ENCODE results near the gene PLAGL2.
"Not testable (repeated sequence)": the region's sequence is repeated elsewhere in the genome, so short reads cannot be mapped to it uniquely, and the experiment has no call there.

PLAGL2 gene

GRCh38 chr20:32207626-32208498 is at the start of gene PLAGL2, which contains the start of gene POFUT1:
TSS of gene PLAGL2 (minus strand) at chr20:32207743. CDS start at chr20:32202178, 5,565 bp downstream.
TSS of gene POFUT1 (plus strand) at chr20:32207880. CDS start at chr20:32207942, 62 bp downstream.
- Histone ChIP-seq H3K36me3 (ENCODE audit: insufficient read depth, low read length) (peaks cover 26% of the 10 kb centered on the region), H3K9ac (ENCODE audit: low read length) (peak within 1 kb of the TSS; percentile 75), H3K27ac (ENCODE audit: low read depth, low read length) (peak within 1 kb of the TSS; percentile 81), H3K27me3 (ENCODE audit: control insufficient read depth in 1 of 2, insufficient read depth in 2 of 2, low read length in 2 of 2) (no peaks in the 10 kb centered on the region), H3K4me1 (ENCODE audit: insufficient read depth, low read length) (peaks cover 46% of the 10 kb centered on the region), H3K9me3 (ENCODE audit: low read length) (no peaks in the 10 kb centered on the region), H3K4me3 (ENCODE audit: low read depth in 1 of 2, low read length in 2 of 2) (peak within 1 kb of the TSS; percentile 95)

- no peaks in the 10 kb centered on the region for H3K4me1 ChIP-seq (ENCODE audit: insufficient read depth, low read length)
- H3K9me3 ChIP-seq (ENCODE audit: low read length) = no peaks in the 10 kb centered on the region
- H3K9ac ChIP-seq (ENCODE audit: low read length) = no peak overlapping the region
- H3K36me3 ChIP-seq (ENCODE audit: insufficient read depth, low read length) = no peaks in the 10 kb centered on the region
- no peak overlapping the region for H3K4me3 ChIP-seq (ENCODE audit: low read depth in 1 of 2, low read length in 2 of 2)
- no peaks in the 10 kb centered on the region for H3K27me3 ChIP-seq (ENCODE audit: control insufficient read depth in 1 of 2, insufficient read depth in 2 of 2, low read length in 2 of 2)
- H3K27ac ChIP-seq (ENCODE audit: low read depth, low read length) = no peak overlapping the region
Measured at GRCh38 chr20:32252189-32252588, 44.6 kb upstream of the PLAGL2 start.

- Histone ChIP-seq H3K4me3 (ENCODE audit: low read depth in 1 of 2, low read length in 2 of 2) (no peak overlapping the region), H3K36me3 (ENCODE audit: insufficient read depth, low read length) (no peaks in the 10 kb centered on the region), H3K9me3 (ENCODE audit: low read length) (no peaks in the 10 kb centered on the region), H3K27me3 (ENCODE audit: control insufficient read depth in 1 of 2, insufficient read depth in 2 of 2, low read length in 2 of 2) (no peaks in the 10 kb centered on the region), H3K4me1 (ENCODE audit: insufficient read depth, low read length) (no peaks in the 10 kb centered on the region), H3K27ac (ENCODE audit: low read depth, low read length) (no peak overlapping the region), H3K9ac (ENCODE audit: low read length) (no peak overlapping the region)
Measured at GRCh38 chr20:32251470-32251869, 43.9 kb upstream of the PLAGL2 start.

GRCh38 chr20:32249030-32249738 is 41.6 kb upstream of the PLAGL2 start:
- Histone ChIP-seq H3K27ac (ENCODE audit: low read depth, low read length) (no peak overlapping the region), H3K4me1 (ENCODE audit: insufficient read depth, low read length) (no peaks in the 10 kb centered on the region), H3K9me3 (ENCODE audit: low read length) (no peaks in the 10 kb centered on the region), H3K27me3 (ENCODE audit: control insufficient read depth in 1 of 2, insufficient read depth in 2 of 2, low read length in 2 of 2) (no peaks in the 10 kb centered on the region), H3K4me3 (ENCODE audit: low read depth in 1 of 2, low read length in 2 of 2) (no peak overlapping the region), H3K36me3 (ENCODE audit: insufficient read depth, low read length) (no peaks in the 10 kb centered on the region), H3K9ac (ENCODE audit: low read length) (no peak overlapping the region)

GRCh38 chr20:32248043-32248442 is 40.5 kb upstream of the PLAGL2 start:
- H3K27ac ChIP-seq (ENCODE audit: low read depth, low read length) = no peak overlapping the region
- H3K9me3 ChIP-seq (ENCODE audit: low read length) = no peaks in the 10 kb centered on the region
- H3K4me3 ChIP-seq (ENCODE audit: low read depth in 1 of 2, low read length in 2 of 2) = no peak overlapping the region
- H3K27me3 ChIP-seq (ENCODE audit: control insufficient read depth in 1 of 2, insufficient read depth in 2 of 2, low read length in 2 of 2) = no peaks in the 10 kb centered on the region
- no peak overlapping the region for H3K9ac ChIP-seq (ENCODE audit: low read length)
- no peaks in the 10 kb centered on the region for H3K4me1 ChIP-seq (ENCODE audit: insufficient read depth, low read length)
- H3K36me3 ChIP-seq (ENCODE audit: insufficient read depth, low read length) = no peaks in the 10 kb centered on the region

GRCh38 chr20:32246208-32246607 is 38.7 kb upstream of the PLAGL2 start:
- not testable (repeated sequence) for H3K9ac ChIP-seq (ENCODE audit: low read length); H3K27me3 ChIP-seq (ENCODE audit: control insufficient read depth in 1 of 2, insufficient read depth in 2 of 2, low read length in 2 of 2); H3K9me3 ChIP-seq (ENCODE audit: low read length); H3K36me3 ChIP-seq (ENCODE audit: insufficient read depth, low read length); H3K27ac ChIP-seq (ENCODE audit: low read depth, low read length); H3K4me3 ChIP-seq (ENCODE audit: low read depth in 1 of 2, low read length in 2 of 2); H3K4me1 ChIP-seq (ENCODE audit: insufficient read depth, low read length)

GRCh38 chr20:32244959-32245358 is 37.4 kb upstream of the PLAGL2 start:
- Histone ChIP-seq H3K27me3 (ENCODE audit: control insufficient read depth in 1 of 2, insufficient read depth in 2 of 2, low read length in 2 of 2) (no peaks in the 10 kb centered on the region), H3K36me3 (ENCODE audit: insufficient read depth, low read length) (no peaks in the 10 kb centered on the region), H3K9me3 (ENCODE audit: low read length) (no peaks in the 10 kb centered on the region), H3K9ac (ENCODE audit: low read length) (no peak overlapping the region), H3K4me1 (ENCODE audit: insufficient read depth, low read length) (no peaks in the 10 kb centered on the region), H3K4me3 (ENCODE audit: low read depth in 1 of 2, low read length in 2 of 2) (no peak overlapping the region), H3K27ac (ENCODE audit: low read depth, low read length) (no peak overlapping the region)

GRCh38 chr20:32244150-32244823 is 36.7 kb upstream of the PLAGL2 start:
- no peak overlapping the region for H3K9ac ChIP-seq (ENCODE audit: low read length)
- no peaks in the 10 kb centered on the region for H3K27me3 ChIP-seq (ENCODE audit: control insufficient read depth in 1 of 2, insufficient read depth in 2 of 2, low read length in 2 of 2)
- H3K4me3 ChIP-seq (ENCODE audit: low read depth in 1 of 2, low read length in 2 of 2) = no peak overlapping the region
- H3K36me3 ChIP-seq (ENCODE audit: insufficient read depth, low read length) = no peaks in the 10 kb centered on the region
- no peaks in the 10 kb centered on the region for H3K4me1 ChIP-seq (ENCODE audit: insufficient read depth, low read length)
- H3K9me3 ChIP-seq (ENCODE audit: low read length) = no peaks in the 10 kb centered on the region
- no peak overlapping the region for H3K27ac ChIP-seq (ENCODE audit: low read depth, low read length)

GRCh38 chr20:32241807-32242206 is 34.3 kb upstream of the PLAGL2 start:
- Histone ChIP-seq H3K36me3 (ENCODE audit: insufficient read depth, low read length) (no peaks in the 10 kb centered on the region), H3K9ac (ENCODE audit: low read length) (no peak overlapping the region), H3K4me3 (ENCODE audit: low read depth in 1 of 2, low read length in 2 of 2) (no peak overlapping the region), H3K9me3 (ENCODE audit: low read length) (no peaks in the 10 kb centered on the region), H3K27ac (ENCODE audit: low read depth, low read length) (no peak overlapping the region), H3K27me3 (ENCODE audit: control insufficient read depth in 1 of 2, insufficient read depth in 2 of 2, low read length in 2 of 2) (no peaks in the 10 kb centered on the region), H3K4me1 (ENCODE audit: insufficient read depth, low read length) (no peaks in the 10 kb centered on the region)

GRCh38 chr20:32240205-32240604 is 32.7 kb upstream of the PLAGL2 start:
- H3K27ac ChIP-seq (ENCODE audit: low read depth, low read length) = no peak overlapping the region
- no peaks in the 10 kb centered on the region for H3K9me3 ChIP-seq (ENCODE audit: low read length)
- H3K27me3 ChIP-seq (ENCODE audit: control insufficient read depth in 1 of 2, insufficient read depth in 2 of 2, low read length in 2 of 2) = no peaks in the 10 kb centered on the region
- no peak overlapping the region for H3K4me3 ChIP-seq (ENCODE audit: low read depth in 1 of 2, low read length in 2 of 2)
- H3K4me1 ChIP-seq (ENCODE audit: insufficient read depth, low read length) = no peaks in the 10 kb centered on the region
- peaks cover 12% of the 10 kb centered on the region for H3K36me3 ChIP-seq (ENCODE audit: insufficient read depth, low read length)
- H3K9ac ChIP-seq (ENCODE audit: low read length) = no peak overlapping the region
